Measurements from ENCODE around the gene TLN1. TPM values are rescaled to one million over a fixed set of nuclear protein-coding genes. Genes with fewer than 3 reads are reported as not detected.

The TLN1 gene
- polyA plus RNA-seq, 1 experiment = 399 TPM

DNA sequence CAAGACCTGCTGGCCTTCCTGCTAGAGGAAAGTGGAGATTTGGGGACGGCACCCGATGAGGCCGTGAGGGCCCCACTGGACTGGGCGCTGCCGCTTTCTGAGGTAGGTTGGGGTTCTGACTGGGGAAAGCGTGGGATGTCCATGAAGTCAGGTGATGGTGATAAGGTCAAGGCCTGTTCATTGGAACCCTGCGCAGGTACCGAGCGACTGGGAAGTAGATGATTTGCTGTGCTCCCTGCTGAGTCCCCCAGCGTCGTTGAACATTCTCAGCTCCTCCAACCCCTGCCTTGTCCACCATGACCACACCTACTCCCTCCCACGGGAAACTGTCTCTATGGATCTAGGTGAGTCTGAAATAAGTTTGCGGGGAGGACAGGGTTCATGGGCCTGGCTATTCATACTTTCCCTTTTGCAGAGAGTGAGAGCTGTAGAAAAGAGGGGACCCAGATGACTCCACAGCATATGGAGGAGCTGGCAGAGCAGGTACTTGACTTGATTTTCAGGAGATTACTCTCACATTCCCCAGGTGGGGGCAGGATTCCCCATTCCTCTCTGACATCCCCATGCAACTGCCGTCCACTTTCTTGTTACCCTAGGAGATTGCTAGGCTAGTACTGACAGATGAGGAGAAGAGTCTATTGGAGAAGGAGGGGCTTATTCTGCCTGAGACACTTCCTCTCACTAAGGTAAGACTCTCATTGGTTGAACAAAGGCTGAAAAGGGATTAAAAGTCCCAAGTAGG lies 976 bp upstream of the TLN1 start:
- ChIA-PET POLR2A (interaction anchor here (0.5 to 1.8 kb wide), 7 partner anchors 14 to 664 kb away, joined by 3 to 24 read pairs (median 11); partner anchors contain the start of genes GBA2 and RGP1), CTCF (interaction anchor here (1.0 to 6.5 kb wide), 9 partner anchors 21 to 129 kb away, joined by 3 to 74 read pairs (median 3); partner anchors contain the start of genes CCDC107, MSMP and RMRP)
- Histone ChIP-seq H3K36me3 (ENCODE audit: control insufficient read depth, insufficient read depth, low read length) (peaks cover 25% of the 10 kb centered on the region), H3K4me3 (ENCODE audit: low read depth, low read length) (peak overlapping the region; percentile 83), H3K27me3 (ENCODE audit: control insufficient read depth, insufficient read depth, low read length) (no peaks in the 10 kb centered on the region)
- no peak for TF ChIP-seq CTCF (IDR thresholded peaks at IDR 0.05; ENCODE audit: insufficient read depth, low read depth, low read length)
- no peak for DNase-seq (ENCODE audit: low read depth)

DNA sequence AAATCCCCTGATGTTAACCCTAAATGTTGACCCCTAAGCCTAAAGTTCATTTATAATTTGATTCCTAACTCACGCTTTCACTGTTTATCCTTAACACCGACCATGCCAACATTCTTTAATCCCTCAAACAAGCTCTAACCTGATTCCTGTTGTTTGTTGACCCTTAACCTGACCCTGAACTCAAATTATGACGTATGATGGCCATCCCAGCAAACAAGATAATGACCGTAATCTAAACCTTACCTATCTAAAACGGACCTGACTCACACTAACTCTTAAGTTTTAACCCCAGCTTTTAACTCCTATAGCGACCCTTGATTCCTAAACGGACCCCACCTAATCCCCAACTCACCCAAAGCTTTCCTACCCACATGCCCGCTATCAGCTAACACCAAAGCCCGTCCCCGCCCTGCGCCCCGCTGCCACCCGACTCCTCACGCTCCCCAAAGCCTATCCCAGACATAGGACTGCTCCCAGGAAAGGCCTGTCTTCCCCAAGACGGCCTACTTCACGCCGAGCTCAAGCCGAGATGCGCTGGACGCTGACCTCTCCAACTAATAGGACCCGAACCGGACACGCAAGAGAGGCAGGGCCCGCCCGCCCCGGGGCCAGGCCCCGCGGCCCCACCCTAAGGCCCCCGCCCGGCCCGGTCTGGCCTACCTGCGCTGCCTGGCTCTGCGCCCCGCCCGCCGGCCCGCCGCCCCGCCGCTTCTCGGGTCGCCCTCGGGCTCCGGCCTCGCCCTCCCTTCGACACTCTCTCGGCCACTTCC lies 395 bp downstream of the TLN1 start:
- ChIA-PET CTCF (interaction anchor here (1.0 to 11.4 kb wide), 18 partner anchors 10 to 128 kb away, joined by 3 to 116 read pairs (median 3); partner anchors contain the start of genes CCDC107, FAM221B, MSMP and RMRP), POLR2A (interaction anchor here (0.5 to 1.8 kb wide), 8 partner anchors 15 to 398 kb away, joined by 3 to 13 read pairs (median 4); partner anchors contain the start of genes GBA2, RGP1 and TPM2)
- H3K27me3 ChIP-seq (ENCODE audit: control insufficient read depth, insufficient read depth, low read length) = no peaks in the 10 kb centered on the region
- peak overlapping the region; percentile 83 for H3K4me3 ChIP-seq (ENCODE audit: low read depth, low read length)
- H3K36me3 ChIP-seq (ENCODE audit: control insufficient read depth, insufficient read depth, low read length) = peaks cover 14% of the 10 kb centered on the region
- DNase-seq (ENCODE audit: low read depth) = no peak
- TF ChIP-seq CTCF (IDR thresholded peaks at IDR 0.05; ENCODE audit: insufficient read depth, low read depth, low read length) = no peak

GRCh38 chr9:35730486-35730854 lies 1.5 kb downstream of the TLN1 start:
- CTCF ChIA-PET = interaction anchor here (1.0 to 11.4 kb wide), 8 partner anchors 9 to 95 kb away, joined by 3 to 116 read pairs (median 6); partner anchors contain the start of genes ARHGEF39, CCDC107, RMRP and TPM2
- DNase-seq (ENCODE audit: low read depth) = no peak
- peaks cover 7% of the 10 kb centered on the region for H3K36me3 ChIP-seq (ENCODE audit: control insufficient read depth, insufficient read depth, low read length)
- POLR2A ChIA-PET = no interaction called here
- H3K4me3 ChIP-seq (ENCODE audit: low read depth, low read length) = peak overlapping the region; percentile 83
- no peaks in the 10 kb centered on the region for H3K27me3 ChIP-seq (ENCODE audit: control insufficient read depth, insufficient read depth, low read length)
- TF ChIP-seq CTCF (IDR thresholded peaks at IDR 0.05; ENCODE audit: insufficient read depth, low read depth, low read length) = no peak

DNA sequence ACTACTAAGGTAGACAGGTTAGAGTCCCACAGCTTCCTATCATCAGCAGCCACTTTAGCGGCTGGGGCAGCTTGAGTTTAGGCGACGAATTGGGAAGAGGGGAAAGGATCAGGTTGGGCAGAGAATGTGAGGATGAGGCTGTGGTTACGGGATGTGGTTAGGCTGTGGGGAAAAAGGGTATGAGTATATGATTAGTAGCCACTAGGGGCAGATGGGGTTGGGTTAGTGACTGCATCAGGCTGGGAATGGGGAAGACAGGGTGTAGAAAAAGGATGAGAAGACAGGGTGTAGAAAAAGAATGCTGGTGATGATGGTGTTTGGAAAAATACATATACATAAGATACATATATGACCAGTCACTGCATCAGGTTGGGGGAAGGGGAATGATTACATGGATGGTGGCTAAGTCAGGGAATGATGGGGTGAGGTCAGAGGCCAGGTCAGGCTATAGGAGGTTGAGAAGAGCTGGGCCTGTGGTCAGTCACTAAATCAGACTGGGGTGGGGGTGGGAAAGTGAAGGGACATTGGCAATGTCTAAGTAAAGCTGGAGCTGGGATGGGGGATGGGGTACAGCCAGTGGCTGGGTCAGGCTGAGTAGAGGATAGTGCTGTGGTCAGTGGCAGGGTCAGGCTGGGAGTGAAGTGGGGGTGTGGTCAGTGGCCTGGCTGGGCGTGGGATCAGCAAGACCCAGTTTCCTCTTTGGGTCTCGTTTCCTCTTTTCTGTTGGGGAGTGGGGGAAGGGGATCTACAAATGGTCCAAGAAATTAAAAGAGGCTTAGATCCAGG lies 2.1 kb downstream of the TLN1 start:
- ChIA-PET CTCF (interaction anchor here (0.6 to 11.4 kb wide), 14 partner anchors 8 to 207 kb away, joined by 3 to 116 read pairs (median 3); partner anchors contain the start of genes ARHGEF39, CA9, CCDC107 and RMRP), POLR2A (interaction anchor here (2.6 kb wide), 1 partner anchor 40 kb away, joined by 35 read pairs; the partner anchor contains the start of gene TPM2)
- no peaks in the 10 kb centered on the region for H3K27me3 ChIP-seq (ENCODE audit: control insufficient read depth, insufficient read depth, low read length)
- peak overlapping the region; percentile 83 for H3K4me3 ChIP-seq (ENCODE audit: low read depth, low read length)
- H3K36me3 ChIP-seq (ENCODE audit: control insufficient read depth, insufficient read depth, low read length) = peaks cover 9% of the 10 kb centered on the region
- peak; percentile 54 for DNase-seq (ENCODE audit: low read depth)
- TF ChIP-seq CTCF (IDR thresholded peaks at IDR 0.05; ENCODE audit: insufficient read depth, low read depth, low read length) = peak; percentile 76

Data from BJ (cell line).